ENCODE results near the gene RIN3. TPM values are rescaled to one million over a fixed set of nuclear protein-coding genes. Genes with fewer than 3 reads are reported as not detected.
A peak's percentile ranks its signal among the peaks of the same experiment; 100 is the strongest.

The RIN3 gene
- total RNA-seq, 1 donor from 2014 or later: 18.8 TPM

DNA sequence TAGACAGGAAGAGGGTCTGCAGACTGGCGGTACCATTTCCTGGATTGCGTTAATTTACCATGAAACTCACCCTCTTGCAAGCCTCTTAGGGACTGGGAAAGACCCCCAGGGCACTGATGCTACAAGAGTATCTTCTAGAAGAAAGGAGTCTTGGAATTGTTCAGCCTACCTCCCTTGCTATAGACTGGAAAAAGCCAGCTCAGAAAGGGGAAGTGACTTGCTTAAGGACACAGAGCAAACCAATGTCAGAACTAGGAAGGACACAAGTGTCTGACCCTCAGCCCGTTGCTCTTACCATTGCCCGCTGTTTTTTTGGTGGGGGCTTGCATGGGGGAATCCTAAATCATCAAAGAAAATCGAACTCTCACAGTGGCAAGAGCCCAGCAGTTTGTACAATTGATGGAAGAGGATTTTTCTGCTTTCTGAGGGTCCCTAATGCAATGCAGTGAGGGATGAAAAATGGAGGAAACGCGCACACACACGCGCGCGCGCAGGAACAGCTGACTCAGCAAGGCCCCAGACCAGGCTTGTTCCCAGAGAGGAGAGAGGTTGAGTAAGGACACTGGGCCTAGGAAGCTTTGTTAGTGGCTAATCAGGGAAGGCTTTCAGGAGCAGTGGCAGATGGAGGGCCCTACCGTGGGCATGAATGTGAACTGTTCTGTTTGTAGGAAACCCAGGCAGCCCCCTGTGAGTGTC, 50.9 kb downstream of the RIN3 start:
- H3K27me3 Mint-ChIP-seq (ENCODE audit: low read depth): no peaks in the 10 kb centered on the region
- TF ChIP-seq, protein P1, sequence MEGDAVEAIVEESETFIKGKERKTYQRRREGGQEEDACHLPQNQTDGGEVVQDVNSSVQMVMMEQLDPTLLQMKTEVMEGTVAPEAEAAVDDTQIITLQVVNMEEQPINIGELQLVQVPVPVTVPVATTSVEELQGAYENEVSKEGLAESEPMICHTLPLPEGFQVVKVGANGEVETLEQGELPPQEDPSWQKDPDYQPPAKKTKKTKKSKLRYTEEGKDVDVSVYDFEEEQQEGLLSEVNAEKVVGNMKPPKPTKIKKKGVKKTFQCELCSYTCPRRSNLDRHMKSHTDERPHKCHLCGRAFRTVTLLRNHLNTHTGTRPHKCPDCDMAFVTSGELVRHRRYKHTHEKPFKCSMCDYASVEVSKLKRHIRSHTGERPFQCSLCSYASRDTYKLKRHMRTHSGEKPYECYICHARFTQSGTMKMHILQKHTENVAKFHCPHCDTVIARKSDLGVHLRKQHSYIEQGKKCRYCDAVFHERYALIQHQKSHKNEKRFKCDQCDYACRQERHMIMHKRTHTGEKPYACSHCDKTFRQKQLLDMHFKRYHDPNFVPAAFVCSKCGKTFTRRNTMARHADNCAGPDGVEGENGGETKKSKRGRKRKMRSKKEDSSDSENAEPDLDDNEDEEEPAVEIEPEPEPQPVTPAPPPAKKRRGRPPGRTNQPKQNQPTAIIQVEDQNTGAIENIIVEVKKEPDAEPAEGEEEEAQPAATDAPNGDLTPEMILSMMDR (IDR thresholded peaks at IDR 0.05): no peak
- peaks cover 13% of the 10 kb centered on the region for H3K36me3 Mint-ChIP-seq (ENCODE audit: low read depth)
- peaks cover 29% of the 10 kb centered on the region for H3K4me1 Mint-ChIP-seq (ENCODE audit: low read depth)
- peaks cover 7% of the 10 kb centered on the region for H3K9me3 Mint-ChIP-seq (ENCODE audit: low read depth)
- H3K27ac Mint-ChIP-seq (ENCODE audit: unreplicated experiment): no peak overlapping the region
- no peak overlapping the region for H3K4me3 Mint-ChIP-seq (ENCODE audit: unreplicated experiment)
- DNase-seq (ENCODE audit: low spot score): no peak

DNA sequence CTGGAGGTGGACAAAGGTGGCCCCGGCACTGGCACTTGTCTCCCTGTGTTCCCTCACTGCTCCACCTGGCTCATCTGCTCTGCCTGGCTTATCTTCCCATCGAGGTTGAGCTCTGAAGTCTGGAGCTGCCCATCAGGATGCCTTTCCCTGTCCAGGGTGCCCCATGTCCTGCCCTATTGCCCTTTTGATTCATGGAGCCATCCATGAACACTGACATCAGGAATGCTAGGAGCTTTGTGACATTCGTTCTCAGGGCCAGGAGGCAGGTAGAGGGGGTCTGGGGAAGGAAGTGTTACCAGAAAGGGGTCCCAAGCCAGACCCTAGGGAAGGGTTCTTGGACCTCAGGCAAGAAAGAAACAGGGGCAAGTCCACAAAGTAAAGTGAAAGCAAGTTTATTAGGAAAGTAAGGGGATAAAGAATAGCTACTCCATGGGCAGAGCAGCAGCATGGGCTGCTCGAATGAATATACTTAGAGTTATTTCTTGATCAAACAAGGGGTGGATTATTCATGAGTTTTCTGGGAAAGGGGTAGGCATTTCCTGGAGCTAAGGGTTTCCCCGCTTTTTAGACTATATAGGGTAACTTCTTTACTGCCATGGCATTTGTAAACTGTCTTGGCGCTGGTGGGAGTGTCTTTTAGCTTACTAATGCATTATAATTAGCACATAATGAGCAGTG, 51.6 kb downstream of the RIN3 start:
- no peaks in the 10 kb centered on the region for H3K27me3 Mint-ChIP-seq (ENCODE audit: low read depth)
- peaks cover 12% of the 10 kb centered on the region for H3K36me3 Mint-ChIP-seq (ENCODE audit: low read depth)
- DNase-seq (ENCODE audit: low spot score): no peak
- peak overlapping the region; percentile 79 for H3K27ac Mint-ChIP-seq (ENCODE audit: unreplicated experiment)
- TF ChIP-seq, protein P1 (IDR thresholded peaks at IDR 0.05): no peak
- no peak overlapping the region for H3K4me3 Mint-ChIP-seq (ENCODE audit: unreplicated experiment)
- H3K9me3 Mint-ChIP-seq (ENCODE audit: low read depth): peaks cover 7% of the 10 kb centered on the region
- peaks cover 29% of the 10 kb centered on the region for H3K4me1 Mint-ChIP-seq (ENCODE audit: low read depth)

DNA sequence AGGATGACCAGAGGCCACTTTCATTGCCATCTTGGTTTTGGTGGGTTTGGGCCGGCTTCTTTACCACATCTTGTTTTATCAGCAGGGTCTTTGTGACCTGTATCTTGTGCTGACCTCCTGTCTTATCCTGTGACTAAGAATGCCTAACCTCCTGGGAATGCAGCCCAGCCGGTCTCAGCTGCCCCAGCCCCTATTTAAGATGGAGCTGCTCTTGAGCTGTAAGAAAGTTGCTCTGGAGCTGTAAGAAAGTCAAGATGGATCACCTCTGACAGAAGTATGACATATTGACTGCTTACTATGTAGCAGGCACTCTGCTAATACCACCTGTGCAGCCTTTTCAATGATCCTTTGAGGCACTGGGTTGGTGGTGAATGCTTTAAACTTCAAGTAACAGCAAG, 52.1 kb downstream of the RIN3 start:
- Mint-ChIP-seq H3K9me3 (ENCODE audit: low read depth) (peaks cover 7% of the 10 kb centered on the region), H3K36me3 (ENCODE audit: low read depth) (peaks cover 12% of the 10 kb centered on the region), H3K4me3 (ENCODE audit: unreplicated experiment) (no peak overlapping the region), H3K4me1 (ENCODE audit: low read depth) (peaks cover 29% of the 10 kb centered on the region), H3K27ac (ENCODE audit: unreplicated experiment) (no peak overlapping the region), H3K27me3 (ENCODE audit: low read depth) (no peaks in the 10 kb centered on the region)
- TF ChIP-seq, protein P1 (IDR thresholded peaks at IDR 0.05): no peak
- no peak for DNase-seq (ENCODE audit: low spot score)

DNA sequence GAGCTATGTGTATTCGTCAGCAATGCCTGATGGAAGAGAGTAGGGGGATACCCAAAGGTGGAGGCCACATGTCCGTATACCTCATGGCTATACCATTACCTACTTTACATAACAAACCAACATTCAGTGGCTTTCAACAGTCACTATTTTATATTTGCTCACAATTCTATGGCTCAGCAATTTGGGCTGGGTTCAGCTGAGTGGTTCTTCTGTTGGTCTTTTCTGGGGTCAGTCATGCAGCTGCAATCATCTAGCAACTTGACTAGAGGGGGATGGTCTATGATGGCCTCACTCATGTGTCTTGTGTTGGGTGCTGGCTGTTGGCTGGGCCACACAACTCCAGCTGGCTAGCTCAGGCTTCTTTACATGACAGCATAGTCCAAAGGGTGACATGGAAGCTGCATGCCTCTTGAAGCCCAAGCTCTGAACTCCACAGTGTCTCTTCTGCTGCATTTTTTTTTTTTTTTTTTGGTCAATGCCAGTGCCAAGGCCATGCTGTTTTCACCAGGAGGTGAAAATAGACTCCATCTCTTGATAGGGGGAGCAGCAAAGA, 53.7 kb downstream of the RIN3 start:
- Mint-ChIP-seq H3K9me3 (ENCODE audit: low read depth) (peaks cover 7% of the 10 kb centered on the region), H3K4me1 (ENCODE audit: low read depth) (peaks cover 29% of the 10 kb centered on the region), H3K36me3 (ENCODE audit: low read depth) (peaks cover 16% of the 10 kb centered on the region), H3K27ac (ENCODE audit: unreplicated experiment) (no peak overlapping the region), H3K4me3 (ENCODE audit: unreplicated experiment) (no peak overlapping the region), H3K27me3 (ENCODE audit: low read depth) (no peaks in the 10 kb centered on the region)
- DNase-seq (ENCODE audit: low spot score): no peak
- TF ChIP-seq, protein P1 (IDR thresholded peaks at IDR 0.05): no peak

DNA sequence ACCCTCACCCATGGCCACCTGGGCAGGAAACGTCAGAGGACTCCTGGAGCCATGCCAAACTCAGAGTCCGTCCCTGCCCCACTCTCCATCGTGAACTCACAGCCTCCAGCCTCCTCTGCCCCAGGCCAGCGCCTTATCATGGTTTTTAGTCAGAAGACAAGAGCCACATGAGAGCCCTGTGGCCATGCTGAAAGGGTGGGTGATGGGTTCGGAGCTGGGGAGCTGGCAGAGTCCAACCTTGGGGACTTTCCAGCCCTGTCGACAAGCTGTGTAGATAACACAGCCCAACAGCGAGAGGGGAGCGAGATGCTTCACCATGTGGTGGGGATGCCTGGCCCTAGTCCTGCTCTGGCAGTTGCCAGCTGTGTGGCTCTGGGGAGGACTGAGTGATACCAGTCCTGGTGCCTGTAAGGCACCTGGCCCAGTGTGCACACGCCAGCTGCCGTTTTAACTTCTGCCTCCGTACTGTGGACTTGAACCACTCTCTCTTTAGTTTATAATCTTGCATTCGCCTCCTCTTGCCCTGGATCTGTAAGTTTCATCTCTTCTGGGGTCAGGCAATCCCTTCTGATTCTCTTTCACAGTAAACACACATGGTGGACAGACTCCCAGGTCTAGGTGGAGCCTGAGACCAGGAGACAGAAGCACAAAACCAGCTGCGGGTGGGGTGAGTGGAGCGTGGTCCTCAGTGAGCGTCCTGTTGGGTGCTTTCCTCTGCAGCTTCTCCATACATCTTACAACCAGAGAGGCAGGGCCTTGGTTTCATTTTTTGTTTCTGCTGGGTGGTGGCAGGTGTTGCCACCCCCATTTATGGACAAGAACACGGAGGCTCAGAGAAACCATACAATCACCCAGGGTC, 55.3 kb downstream of the RIN3 start:
- DNase-seq (ENCODE audit: low spot score): no peak
- H3K4me1 Mint-ChIP-seq (ENCODE audit: low read depth): peaks cover 19% of the 10 kb centered on the region
- H3K27ac Mint-ChIP-seq (ENCODE audit: unreplicated experiment): no peak overlapping the region
- no peak overlapping the region for H3K4me3 Mint-ChIP-seq (ENCODE audit: unreplicated experiment)
- TF ChIP-seq, protein P1 (IDR thresholded peaks at IDR 0.05): no peak
- no peaks in the 10 kb centered on the region for H3K27me3 Mint-ChIP-seq (ENCODE audit: low read depth)
- peaks cover 18% of the 10 kb centered on the region for H3K36me3 Mint-ChIP-seq (ENCODE audit: low read depth)
- peaks cover 7% of the 10 kb centered on the region for H3K9me3 Mint-ChIP-seq (ENCODE audit: low read depth)
